GM19240 (cell line): ENCODE data around the gene HLF.

Experiments
- DNase-seq: peaks from one replicate; pipeline ENCODE4 v3.0.0; 2011; ENCODE audit warnings: low spot score; ENCODE audit not compliant: insufficient read length

The HLF gene

DNA sequence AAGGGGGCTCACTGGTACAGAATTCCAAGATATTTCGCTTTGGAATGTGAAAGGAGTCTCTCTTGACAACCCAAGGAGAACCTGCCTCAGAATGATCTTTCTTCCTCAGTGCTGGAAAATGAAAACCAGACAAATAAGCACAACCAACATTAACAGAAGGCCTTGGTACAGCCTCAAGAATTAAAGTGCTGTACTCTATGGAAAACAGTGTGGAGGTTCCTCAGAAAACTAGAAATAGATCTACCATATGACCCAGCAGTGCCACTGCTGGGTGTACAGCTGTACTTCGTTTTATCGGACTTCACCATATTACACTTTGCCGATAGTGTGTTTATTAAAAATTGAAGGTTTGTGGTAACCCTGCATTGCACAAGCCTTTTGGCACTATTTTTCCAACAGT, 25.2 kb downstream of the HLF start:
- no peak for DNase-seq

GRCh38 chr17:55290492-55291113, 25.8 kb downstream of the HLF start:
- no peak for DNase-seq

DNA sequence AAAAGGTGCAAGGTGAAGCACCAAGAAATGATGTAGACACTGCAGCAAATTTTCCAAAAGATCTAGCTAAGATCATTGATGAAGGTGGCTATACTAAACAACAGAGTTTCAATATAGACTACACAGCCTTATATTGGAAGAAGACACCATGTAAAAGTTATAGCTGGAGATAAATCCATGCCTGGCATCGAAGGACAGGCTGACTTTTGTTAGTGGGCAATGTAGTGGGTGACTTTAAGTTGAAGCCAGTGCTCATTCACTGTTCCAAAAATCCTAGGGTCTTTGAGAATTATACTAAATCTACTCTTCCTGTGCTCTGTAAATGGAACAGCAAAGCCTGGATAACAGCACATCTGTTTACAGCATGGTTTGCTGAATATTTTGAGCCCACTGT, 26.4 kb downstream of the HLF start:
- no peak for DNase-seq

DNA sequence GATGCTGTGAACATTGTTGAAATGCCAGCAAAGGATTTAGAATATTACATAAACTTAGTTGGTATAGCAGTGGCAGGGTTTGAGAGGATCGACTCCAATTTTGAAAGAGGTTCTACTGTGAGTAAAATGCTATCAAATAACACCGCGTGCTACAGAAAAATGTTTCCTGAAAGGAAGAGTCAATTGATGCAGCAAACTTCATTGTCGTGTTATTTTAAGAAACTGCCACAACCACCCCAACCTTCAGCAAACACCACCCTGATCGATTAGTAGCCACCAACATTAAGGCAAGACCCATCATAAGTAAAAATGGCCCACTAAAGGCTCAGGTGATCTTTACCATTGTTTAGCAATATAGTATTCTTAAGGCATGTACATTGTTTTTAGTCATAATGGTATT, 27.3 kb downstream of the HLF start:
- DNase-seq, result no peak

DNA sequence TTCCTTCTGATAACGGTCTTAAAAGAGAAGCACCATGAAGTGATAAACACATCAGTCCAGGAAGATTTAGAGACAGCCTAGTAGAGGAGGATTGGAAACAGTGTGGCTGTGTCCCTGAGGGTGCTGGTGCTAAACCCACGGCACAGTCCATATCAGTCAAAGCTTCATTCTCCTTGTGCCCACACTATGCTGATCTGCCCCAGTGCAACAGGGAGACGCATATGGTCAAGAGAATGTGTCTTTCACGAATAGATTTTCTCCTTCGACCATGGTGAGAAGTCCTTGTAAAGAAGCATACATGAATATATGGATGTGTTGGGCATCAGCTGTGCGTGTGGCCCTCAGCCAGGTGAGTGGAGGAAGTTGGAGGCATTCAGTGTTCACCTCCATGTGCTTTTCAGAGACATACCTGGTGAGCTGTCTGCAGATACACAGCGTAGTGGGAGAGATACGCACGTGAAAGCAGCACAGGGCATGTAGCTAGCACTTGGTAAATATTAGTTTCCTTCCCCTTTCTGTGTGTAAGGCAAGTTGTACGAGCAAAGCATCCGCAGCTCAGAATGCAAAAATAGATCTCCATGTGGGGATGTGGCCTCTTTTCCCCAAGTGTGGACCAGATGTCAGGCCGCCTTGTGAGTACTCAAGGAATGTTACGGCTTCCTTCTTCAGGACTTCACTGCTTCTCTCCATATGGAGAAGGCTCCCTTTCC, 29.4 kb downstream of the HLF start:
- no peak for DNase-seq

- peak; percentile 68 for DNase-seq
Observed at GRCh38 chr17:55295411-55296170, 30.8 kb downstream of the HLF start.

GRCh38 chr17:55296171-55296695, 31.5 kb downstream of the HLF start:
- no peak for DNase-seq

GRCh38 chr17:55296699-55297098, 31.9 kb downstream of the HLF start:
- DNase-seq, result no peak

DNA sequence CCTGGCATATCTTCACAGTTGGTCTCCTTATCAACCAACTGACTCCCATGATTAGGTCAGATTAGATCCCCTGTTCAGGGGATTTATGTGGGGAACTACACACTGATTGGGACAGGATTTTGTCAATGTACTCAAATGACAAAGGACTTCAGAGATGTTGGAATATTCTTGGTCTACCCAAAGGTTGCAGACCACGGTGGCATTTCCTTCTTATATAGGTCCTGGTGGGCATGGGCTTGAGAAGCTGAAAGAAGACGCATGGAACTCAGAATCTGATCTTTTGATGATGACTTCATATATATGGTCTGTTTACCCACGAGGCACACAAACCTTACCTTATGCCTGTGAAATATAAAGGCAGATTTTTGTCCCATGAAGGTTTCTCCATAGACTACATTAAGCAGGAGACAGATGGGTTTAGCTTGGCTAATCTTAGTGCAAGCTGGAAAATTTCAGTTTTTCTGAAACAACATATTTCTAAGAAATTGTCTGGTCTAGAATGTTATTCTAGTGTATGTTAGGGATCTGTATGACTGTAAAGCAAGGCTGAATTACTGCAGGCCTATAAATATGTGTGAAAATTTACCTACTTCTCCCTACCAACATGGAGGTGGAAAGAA, 33.5 kb downstream of the HLF start:
- no peak for DNase-seq

DNA sequence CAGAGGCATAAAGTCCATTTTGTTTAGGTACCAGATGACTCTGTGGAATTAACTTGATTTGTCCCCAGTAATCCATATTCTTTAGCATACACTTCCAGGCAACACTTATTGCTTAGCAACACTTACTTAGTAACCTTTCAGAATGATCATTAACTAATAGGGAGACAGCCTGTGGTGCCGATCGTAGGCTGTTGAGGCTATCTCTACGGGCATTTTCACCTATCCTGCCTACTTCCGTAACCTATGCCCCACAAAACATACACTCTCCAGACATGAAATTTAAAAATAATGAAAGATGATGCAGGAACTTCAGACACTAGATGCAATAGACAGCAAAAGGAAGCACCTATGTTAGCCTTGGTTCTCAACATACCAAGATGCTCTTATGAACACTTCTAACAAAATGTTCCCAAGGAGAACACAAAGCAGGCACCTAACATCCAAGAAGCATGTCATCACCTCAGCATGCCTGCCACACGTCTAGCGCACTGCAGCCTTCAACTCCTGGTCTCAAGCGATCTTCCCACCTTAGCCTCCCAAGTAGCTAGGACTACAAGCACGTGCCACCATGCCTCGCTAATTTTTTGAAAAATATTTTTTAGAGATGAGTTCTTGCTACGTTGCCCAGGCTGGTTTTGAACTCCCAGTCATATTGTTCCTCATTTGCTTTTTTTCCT, 34.5 kb downstream of the HLF start:
- DNase-seq, result no peak

DNA sequence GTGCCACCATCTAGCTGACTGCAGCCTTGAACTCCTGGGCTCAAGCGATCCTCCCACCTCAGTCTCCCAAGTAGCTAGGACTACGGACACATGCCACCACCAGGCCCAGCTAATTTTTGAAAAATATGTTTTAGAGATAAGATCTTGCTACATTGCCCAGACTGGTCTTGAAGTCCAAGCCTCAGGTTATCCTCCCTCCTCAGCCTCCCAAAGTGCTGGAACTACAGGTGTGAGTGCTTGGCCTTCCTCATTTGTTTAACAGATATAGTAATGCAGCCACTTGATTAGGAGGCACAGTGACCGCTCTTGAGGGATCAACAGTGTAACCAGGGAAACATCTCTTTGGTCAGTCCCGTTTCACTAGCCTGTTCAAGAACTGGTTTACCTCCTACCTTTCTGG, 35.1 kb downstream of the HLF start:
- DNase-seq, result no peak

DNA sequence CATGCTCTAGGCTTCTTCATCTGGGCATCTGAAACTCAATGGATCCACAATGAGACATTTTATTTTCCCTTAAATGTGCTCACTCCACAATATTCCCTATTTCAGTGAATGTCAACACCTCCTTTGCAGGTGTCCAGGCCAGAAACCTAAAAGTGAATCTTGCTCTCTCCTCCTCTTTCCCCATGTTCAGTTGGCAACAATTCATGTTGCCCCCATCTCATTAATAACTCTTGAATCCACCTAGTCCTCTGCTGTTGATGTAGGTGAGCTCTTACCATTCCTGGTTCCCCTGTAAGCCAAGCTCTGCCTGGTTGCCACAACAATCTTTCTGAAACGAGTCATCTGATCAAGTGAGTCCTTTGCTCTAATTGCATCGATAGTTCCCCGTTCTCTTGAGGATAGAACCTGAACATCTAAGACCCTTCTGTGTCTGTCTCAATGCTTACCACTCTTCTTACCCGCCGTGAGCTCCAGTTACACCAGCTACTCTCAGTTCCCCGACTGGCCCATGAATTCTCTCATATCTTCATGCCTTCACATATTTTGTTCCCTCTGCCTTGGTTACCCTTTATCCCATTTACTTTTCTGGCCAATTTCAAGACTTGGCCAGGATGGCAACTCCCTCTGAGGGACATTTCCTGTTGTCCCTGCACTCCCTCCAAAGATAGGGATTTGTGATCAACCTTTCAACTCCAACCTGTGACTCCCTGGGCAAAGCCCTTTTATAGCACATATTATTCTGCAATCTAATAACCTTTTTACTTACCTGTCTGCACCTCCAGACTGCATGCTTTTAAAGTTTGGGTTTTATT, 35.9 kb downstream of the HLF start:
- DNase-seq, result no peak

DNA sequence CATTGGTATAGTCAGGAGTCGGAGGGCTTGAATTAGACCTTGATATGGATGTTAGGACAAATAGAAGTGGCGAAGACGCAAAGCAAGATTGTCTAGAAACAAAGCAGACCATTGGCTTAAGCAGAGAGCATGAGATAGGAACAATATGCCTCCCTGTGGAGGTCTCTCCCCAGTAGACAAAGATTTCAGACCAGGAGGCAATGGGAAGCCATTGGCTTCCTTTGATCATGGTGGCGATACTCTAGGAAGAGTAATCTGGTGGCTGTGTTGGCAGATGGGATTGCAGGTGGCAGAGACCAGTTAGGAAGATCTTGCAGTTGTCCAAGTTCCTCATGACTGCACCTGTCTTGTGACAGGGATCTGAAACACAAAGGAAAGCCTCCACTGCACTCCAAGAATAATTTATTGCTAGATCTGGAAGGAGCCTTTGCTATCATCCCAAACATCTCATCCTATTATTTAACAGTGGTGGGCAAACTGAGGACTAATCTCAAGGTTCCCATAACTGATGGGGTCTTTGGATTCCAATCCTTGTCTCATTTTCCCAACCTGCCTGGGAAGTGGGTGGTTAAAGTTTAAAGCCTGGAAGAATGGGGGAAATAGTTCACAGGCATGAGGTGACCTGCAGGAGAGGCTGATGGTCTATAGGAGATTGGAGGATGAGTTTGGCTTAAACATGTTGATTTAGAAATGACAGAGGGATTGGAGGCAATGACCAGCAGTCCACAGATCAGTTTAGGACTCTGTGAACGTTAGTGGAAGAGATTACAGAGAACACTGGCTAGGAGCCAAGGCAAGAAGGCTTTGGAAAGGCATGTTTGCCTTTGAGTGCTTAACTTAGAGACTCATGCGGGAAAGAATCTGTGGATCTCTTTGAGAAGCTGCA, 37.0 kb downstream of the HLF start:
- no peak for DNase-seq

- DNase-seq, result no peak
Observed at GRCh38 chr17:55302407-55302787, 37.6 kb downstream of the HLF start.

DNA sequence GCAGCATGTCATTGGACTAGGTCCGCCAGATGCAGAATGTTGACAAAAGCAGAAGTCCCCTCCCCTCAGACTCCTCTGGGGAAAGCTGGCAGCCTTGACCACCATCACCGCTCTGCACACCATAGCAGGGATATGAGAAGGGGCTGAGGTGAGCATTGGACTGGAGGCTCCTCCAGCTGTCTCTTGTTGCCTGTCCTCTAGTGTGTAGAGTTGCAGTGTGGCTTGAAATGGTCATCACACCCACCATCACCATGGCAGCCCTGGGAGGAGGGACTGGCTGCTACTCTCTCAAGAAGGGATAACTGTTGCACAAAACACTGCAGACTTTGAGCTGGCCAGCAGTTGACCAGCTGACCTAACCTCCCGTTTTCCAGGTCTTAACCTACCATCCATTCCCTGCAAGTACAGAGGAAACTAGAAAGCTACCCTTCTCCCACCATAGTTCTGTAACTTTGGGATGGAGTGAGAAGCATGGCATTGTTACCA, 38.3 kb downstream of the HLF start:
- no peak for DNase-seq

DNA sequence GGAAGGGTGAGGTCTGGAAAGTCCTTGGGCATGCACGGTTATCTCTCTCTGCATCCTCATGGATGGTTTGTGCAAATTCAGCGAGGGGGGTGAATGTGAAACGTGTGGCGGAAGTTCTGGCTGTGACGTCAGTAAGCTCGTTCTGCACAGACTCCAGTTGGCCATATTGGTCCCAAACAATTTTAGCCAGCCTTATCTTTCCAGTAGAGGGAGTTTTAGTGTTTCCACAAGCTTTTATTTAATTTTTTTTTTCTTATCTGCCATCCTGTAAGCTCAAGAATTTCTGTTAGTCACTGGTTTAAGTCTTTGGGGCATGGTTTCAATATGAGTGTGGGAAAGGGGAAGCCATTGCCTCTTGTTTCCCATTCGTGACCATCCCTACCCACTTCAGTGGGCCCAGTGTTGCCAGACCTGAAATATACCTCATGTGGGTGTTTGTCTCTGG, 39.0 kb downstream of the HLF start:
- DNase-seq, result no peak

GRCh38 chr17:55304171-55304859, 39.6 kb downstream of the HLF start:
- no peak for DNase-seq

- no peak for DNase-seq
Observed at GRCh38 chr17:55305321-55306087, 40.7 kb downstream of the HLF start.
